ENCODE data around the gene TIAM1. TPM values are rescaled to one million over a fixed set of nuclear protein-coding genes. Genes with fewer than 3 reads are reported as not detected.

TIAM1 gene
- total and polyA plus RNA-seq, 2 experiments from 2014 or later: 3.2 to 7.6 TPM

- Histone ChIP-seq H3K9ac (no peak overlapping the region), H3K4me2 (ENCODE audit: unreplicated experiment) (no peak overlapping the region), H2AFZ (no peak overlapping the region), H3F3A (ENCODE audit: insufficient read depth) (no peaks in the 10 kb centered on the region), H3K9me3 (ENCODE audit: low read depth) (no peaks in the 10 kb centered on the region), H3K27me3 (replicated peaks; ENCODE audit: insufficient read depth) (no peaks in the 10 kb centered on the region), H3K4me1 (ENCODE audit: insufficient read depth) (no peaks in the 10 kb centered on the region), H4K20me1 (ENCODE audit: insufficient read depth) (no peaks in the 10 kb centered on the region), H3K36me3 (ENCODE audit: low read depth) (no peaks in the 10 kb centered on the region), H3K9me2 (ENCODE audit: insufficient read depth) (no peaks in the 10 kb centered on the region), H3K27ac (no peak overlapping the region), H3K4me3 (no peak overlapping the region), H3K79me2 (ENCODE audit: insufficient read depth) (no peaks in the 10 kb centered on the region)
- WGBS, 2 experiments (ENCODE audit: low coverage in 1 of 2, low lambda C conversion rate in 2 of 2, missing lambda C conversion rate in 2 of 2): 83 to 84% methylated on average over 5 of the region's 5 CpGs
- DNase-seq: no peak
- in situ Hi-C loops (cut with MboI): loop anchor here (10.0 kb wide), 1 partner anchor 394 kb away; no protein-coding TSS in a partner anchor
- TF ChIP-seq EZH2phosphoT487 (IDR thresholded peaks at IDR 0.05; ENCODE audit: insufficient read depth, low read depth) (no peak), EZH2 (IDR thresholded peaks at IDR 0.05; ENCODE audit: insufficient read depth, poor library complexity, severe bottlenecking) (no peak)
Observed at GRCh38 chr21:31190516-31190915, 153.5 kb downstream of the TIAM1 start.

GRCh38 chr21:31187499-31187898 lies 156.6 kb downstream of the TIAM1 start:
- no peak for TF ChIP-seq EZH2phosphoT487 (IDR thresholded peaks at IDR 0.05; ENCODE audit: insufficient read depth, low read depth)
- TF ChIP-seq EZH2 (IDR thresholded peaks at IDR 0.05; ENCODE audit: insufficient read depth, poor library complexity, severe bottlenecking): no peak
- no peak overlapping the region for H2AFZ ChIP-seq
- H3K9ac ChIP-seq: no peak overlapping the region
- no peaks in the 10 kb centered on the region for H3K36me3 ChIP-seq (ENCODE audit: low read depth)
- H4K20me1 ChIP-seq (ENCODE audit: insufficient read depth): no peaks in the 10 kb centered on the region
- no peaks in the 10 kb centered on the region for H3K27me3 ChIP-seq (replicated peaks; ENCODE audit: insufficient read depth)
- H3K4me3 ChIP-seq: no peak overlapping the region
- no peak overlapping the region for H3K27ac ChIP-seq
- H3F3A ChIP-seq (ENCODE audit: insufficient read depth): no peaks in the 10 kb centered on the region
- 91 to 93% methylated on average over 4 of the region's 4 CpGs for WGBS, 2 experiments (ENCODE audit: low coverage in 1 of 2, low lambda C conversion rate in 2 of 2, missing lambda C conversion rate in 2 of 2)
- no peaks in the 10 kb centered on the region for H3K4me1 ChIP-seq (ENCODE audit: insufficient read depth)
- in situ Hi-C loops (cut with MboI): no loop called here
- H3K9me3 ChIP-seq (ENCODE audit: low read depth): no peaks in the 10 kb centered on the region
- no peaks in the 10 kb centered on the region for H3K9me2 ChIP-seq (ENCODE audit: insufficient read depth)
- no peaks in the 10 kb centered on the region for H3K79me2 ChIP-seq (ENCODE audit: insufficient read depth)
- DNase-seq: no peak
- H3K4me2 ChIP-seq (ENCODE audit: unreplicated experiment): no peak overlapping the region

GRCh38 chr21:31186916-31187315 lies 157.1 kb downstream of the TIAM1 start:
- Histone ChIP-seq H4K20me1 (ENCODE audit: insufficient read depth) (no peaks in the 10 kb centered on the region), H3K4me3 (no peak overlapping the region), H2AFZ (no peak overlapping the region), H3F3A (ENCODE audit: insufficient read depth) (no peaks in the 10 kb centered on the region), H3K4me1 (ENCODE audit: insufficient read depth) (no peaks in the 10 kb centered on the region), H3K4me2 (ENCODE audit: unreplicated experiment) (no peak overlapping the region), H3K36me3 (ENCODE audit: low read depth) (no peaks in the 10 kb centered on the region), H3K9me3 (ENCODE audit: low read depth) (no peaks in the 10 kb centered on the region), H3K27me3 (replicated peaks; ENCODE audit: insufficient read depth) (no peaks in the 10 kb centered on the region), H3K27ac (no peak overlapping the region), H3K79me2 (ENCODE audit: insufficient read depth) (no peaks in the 10 kb centered on the region), H3K9me2 (ENCODE audit: insufficient read depth) (no peaks in the 10 kb centered on the region), H3K9ac (no peak overlapping the region)
- DNase-seq: no peak
- WGBS, 2 experiments (ENCODE audit: low coverage in 1 of 2, low lambda C conversion rate in 2 of 2, missing lambda C conversion rate in 2 of 2): 81 to 85% methylated on average over 4 of the region's 4 CpGs
- TF ChIP-seq EZH2phosphoT487 (IDR thresholded peaks at IDR 0.05; ENCODE audit: insufficient read depth, low read depth): no peak
- TF ChIP-seq EZH2 (IDR thresholded peaks at IDR 0.05; ENCODE audit: insufficient read depth, poor library complexity, severe bottlenecking): no peak
- in situ Hi-C loops (cut with MboI): no loop called here

GRCh38 chr21:31185663-31186062 lies 158.4 kb downstream of the TIAM1 start:
- Histone ChIP-seq H3K9me3 (ENCODE audit: low read depth) (no peaks in the 10 kb centered on the region), H4K20me1 (ENCODE audit: insufficient read depth) (no peaks in the 10 kb centered on the region), H3K27me3 (replicated peaks; ENCODE audit: insufficient read depth) (no peaks in the 10 kb centered on the region), H2AFZ (no peak overlapping the region), H3K79me2 (ENCODE audit: insufficient read depth) (no peaks in the 10 kb centered on the region), H3K27ac (no peak overlapping the region), H3F3A (ENCODE audit: insufficient read depth) (no peaks in the 10 kb centered on the region), H3K4me2 (ENCODE audit: unreplicated experiment) (no peak overlapping the region), H3K36me3 (ENCODE audit: low read depth) (no peaks in the 10 kb centered on the region), H3K9me2 (ENCODE audit: insufficient read depth) (no peaks in the 10 kb centered on the region), H3K4me3 (no peak overlapping the region), H3K4me1 (ENCODE audit: insufficient read depth) (no peaks in the 10 kb centered on the region), H3K9ac (no peak overlapping the region)
- 82 to 84% methylated on average over 3 of the region's 3 CpGs for WGBS, 2 experiments (ENCODE audit: low coverage in 1 of 2, low lambda C conversion rate in 2 of 2, missing lambda C conversion rate in 2 of 2)
- TF ChIP-seq EZH2phosphoT487 (IDR thresholded peaks at IDR 0.05; ENCODE audit: insufficient read depth, low read depth) (no peak), EZH2 (IDR thresholded peaks at IDR 0.05; ENCODE audit: insufficient read depth, poor library complexity, severe bottlenecking) (no peak)
- in situ Hi-C loops (cut with MboI): no loop called here
- no peak for DNase-seq

- no peak for TF ChIP-seq EZH2 (IDR thresholded peaks at IDR 0.05; ENCODE audit: insufficient read depth, poor library complexity, severe bottlenecking)
- TF ChIP-seq EZH2phosphoT487 (IDR thresholded peaks at IDR 0.05; ENCODE audit: insufficient read depth, low read depth): no peak
- no peaks in the 10 kb centered on the region for H3K9me2 ChIP-seq (ENCODE audit: insufficient read depth)
- no peaks in the 10 kb centered on the region for H3K9me3 ChIP-seq (ENCODE audit: low read depth)
- no peaks in the 10 kb centered on the region for H3F3A ChIP-seq (ENCODE audit: insufficient read depth)
- H3K4me3 ChIP-seq: no peak overlapping the region
- no peak overlapping the region for H3K27ac ChIP-seq
- no peaks in the 10 kb centered on the region for H4K20me1 ChIP-seq (ENCODE audit: insufficient read depth)
- no peak overlapping the region for H3K4me2 ChIP-seq (ENCODE audit: unreplicated experiment)
- H2AFZ ChIP-seq: no peak overlapping the region
- H3K27me3 ChIP-seq (replicated peaks; ENCODE audit: insufficient read depth): no peaks in the 10 kb centered on the region
- no peaks in the 10 kb centered on the region for H3K79me2 ChIP-seq (ENCODE audit: insufficient read depth)
- no peaks in the 10 kb centered on the region for H3K4me1 ChIP-seq (ENCODE audit: insufficient read depth)
- WGBS, 2 experiments (ENCODE audit: low coverage in 1 of 2, low lambda C conversion rate in 2 of 2, missing lambda C conversion rate in 2 of 2): 88 to 89% methylated on average over 6 of the region's 6 CpGs
- no peaks in the 10 kb centered on the region for H3K36me3 ChIP-seq (ENCODE audit: low read depth)
- in situ Hi-C loops (cut with MboI): loop anchor here (5.0 kb wide), 1 partner anchor 78 kb away; no protein-coding TSS in a partner anchor
- DNase-seq: no peak
- no peak overlapping the region for H3K9ac ChIP-seq
Observed at GRCh38 chr21:31184876-31185275, 159.2 kb downstream of the TIAM1 start.

Measured in GM23248 (cell line).